PFSK-1 (cell line): ENCODE data around the gene TMCO1.

ENCODE experiments used
- FOXP2 ChIP-seq: optimal IDR thresholded peaks from 2 replicates; pipeline ENCODE3; 2011; ENCODE audit warnings: borderline replicate concordance, control low read depth, inconsistent platforms; ENCODE audit not compliant: insufficient read depth; ENCODE audit errors: extremely low read length, extremely low read depth
- POLR2AphosphoS5 ChIP-seq: IDR thresholded peaks from 2 replicates; pipeline ENCODE4 v1.6.1; 2012; ENCODE audit warnings: low read depth, mild to moderate bottlenecking, control low read depth, low read length, moderate library complexity
- REST ChIP-seq, 2 experiments: IDR thresholded peaks; 2 replicates each; pipeline versions ENCODE4 v1.6.1 to v1.8.0; 2011 to 2012; ENCODE audit warnings: low read depth in 2 of 2, low read length in 2 of 2, control low read depth in 1 of 2, inconsistent platforms in 1 of 2, mild to moderate bottlenecking in 1 of 2, moderate library complexity in 1 of 2; ENCODE audit not compliant: insufficient read depth in 1 of 2
- SIN3A ChIP-seq: IDR thresholded peaks from 2 replicates; pipeline ENCODE4 v1.6.1; 2012; ENCODE audit warnings: mild to moderate bottlenecking, low read length, moderate library complexity, borderline replicate concordance; ENCODE audit not compliant: insufficient read depth

- no peak for TF ChIP-seq POLR2AphosphoS5
- no peak for TF ChIP-seq REST (IDR thresholded peaks at IDR 0.05; ENCODE audit: insufficient read depth in 1 of 2, low read depth in 2 of 2, low read length in 2 of 2)
- no peak for TF ChIP-seq SIN3A
- no peak for TF ChIP-seq FOXP2
Observed at GRCh38 chr1:165712764-165713163, 55.9 kb downstream of the TMCO1 start.
